Embryonic facial prominence (tissue), 1 donor: ENCODE measurements around the gene PPP1R8.
"Not testable (repeated sequence)": the region's sequence is repeated elsewhere in the genome, so short reads cannot be mapped to it uniquely, and the experiment has no call there.

Experiments
- DNase-seq: peaks from one replicate; pipeline ENCODE4 v3.0.0-alpha.2; 2016; ENCODE audit errors: extremely low spot score

PPP1R8 gene

DNA sequence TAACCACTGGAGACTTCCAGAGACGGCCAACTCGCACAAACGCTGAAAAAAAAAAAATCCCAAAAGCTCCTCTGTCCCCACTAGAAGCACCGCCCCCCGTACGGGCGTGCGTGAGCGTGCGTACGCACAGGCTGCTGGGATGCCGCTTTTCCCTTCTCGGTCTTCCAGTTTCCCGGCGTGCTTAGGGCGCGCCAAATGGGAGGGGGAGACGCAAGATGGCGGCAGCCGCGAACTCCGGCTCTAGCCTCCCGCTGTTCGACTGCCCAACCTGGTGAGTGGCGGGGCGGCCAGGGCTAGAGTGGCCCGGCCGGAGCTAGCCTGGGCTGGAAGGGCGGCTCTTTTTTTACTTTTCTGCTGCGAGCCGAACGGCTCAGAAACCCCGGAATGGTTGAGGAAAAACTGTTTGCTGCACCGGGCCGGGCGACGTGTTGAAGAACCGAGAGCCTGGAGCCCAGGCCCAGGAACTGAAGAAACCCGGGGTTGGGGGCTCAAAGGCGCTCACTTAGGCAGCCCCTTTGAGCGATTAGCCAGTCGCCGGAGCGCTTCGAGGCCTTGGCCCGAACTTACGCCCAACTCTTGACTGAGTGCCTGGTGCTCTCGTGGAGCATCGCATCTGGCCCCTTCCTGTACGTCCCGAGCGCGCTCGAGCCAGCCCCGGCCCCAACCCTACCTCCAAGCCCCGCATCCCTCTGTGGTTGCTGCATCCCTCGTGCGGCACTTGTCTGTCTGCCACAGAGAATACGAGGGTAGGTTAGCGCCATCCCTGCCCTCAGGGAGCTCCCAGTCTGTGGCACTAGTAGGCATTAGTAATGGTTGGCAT is at the start of gene PPP1R8:
PPP1R8 (plus strand) TSS at position 162 of the 820 bp plus-strand sequence; CDS start at position 216, 54 bp downstream.
- peak; percentile 94 for DNase-seq

DNA sequence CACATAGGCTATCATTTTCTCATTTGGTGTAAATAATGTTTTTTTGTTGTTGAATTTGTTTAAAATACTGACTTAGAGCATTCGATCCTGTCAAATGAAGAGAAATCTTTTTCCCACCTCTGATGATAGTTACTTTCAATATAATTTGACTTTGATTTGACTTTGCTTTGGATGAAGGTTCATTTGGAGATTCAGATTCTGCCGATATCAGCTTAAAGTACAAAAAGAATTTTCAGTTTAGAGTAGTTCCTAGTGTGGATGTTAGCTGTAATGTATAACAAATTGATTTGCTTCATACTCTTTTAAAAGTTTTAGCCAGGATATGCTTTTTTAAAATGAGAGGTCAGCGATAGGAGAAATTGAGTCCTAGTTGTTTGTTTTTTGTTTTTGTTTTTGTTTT is 47.6 kb upstream of the PPP1R8 start:
- DNase-seq = no peak

DNA sequence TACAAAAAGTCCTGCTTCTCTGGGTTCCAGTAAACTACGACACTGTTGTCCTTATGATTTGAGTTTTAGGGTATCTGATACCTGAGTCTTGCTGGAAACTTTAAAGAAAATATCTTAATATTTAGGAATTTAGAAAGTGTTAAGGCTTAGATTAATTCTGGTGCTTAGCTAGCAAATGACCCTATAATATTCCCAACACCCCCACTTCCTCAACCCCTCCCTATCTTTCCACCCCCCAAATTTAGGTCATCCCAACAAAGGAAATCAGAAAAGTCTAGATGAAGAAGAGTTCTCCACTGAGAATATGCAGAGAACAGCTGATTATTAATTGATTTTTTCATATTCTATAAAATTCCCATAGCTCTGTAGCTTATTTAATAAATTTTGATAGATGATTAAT is 45.9 kb upstream of the PPP1R8 start:
- no peak for DNase-seq

DNA sequence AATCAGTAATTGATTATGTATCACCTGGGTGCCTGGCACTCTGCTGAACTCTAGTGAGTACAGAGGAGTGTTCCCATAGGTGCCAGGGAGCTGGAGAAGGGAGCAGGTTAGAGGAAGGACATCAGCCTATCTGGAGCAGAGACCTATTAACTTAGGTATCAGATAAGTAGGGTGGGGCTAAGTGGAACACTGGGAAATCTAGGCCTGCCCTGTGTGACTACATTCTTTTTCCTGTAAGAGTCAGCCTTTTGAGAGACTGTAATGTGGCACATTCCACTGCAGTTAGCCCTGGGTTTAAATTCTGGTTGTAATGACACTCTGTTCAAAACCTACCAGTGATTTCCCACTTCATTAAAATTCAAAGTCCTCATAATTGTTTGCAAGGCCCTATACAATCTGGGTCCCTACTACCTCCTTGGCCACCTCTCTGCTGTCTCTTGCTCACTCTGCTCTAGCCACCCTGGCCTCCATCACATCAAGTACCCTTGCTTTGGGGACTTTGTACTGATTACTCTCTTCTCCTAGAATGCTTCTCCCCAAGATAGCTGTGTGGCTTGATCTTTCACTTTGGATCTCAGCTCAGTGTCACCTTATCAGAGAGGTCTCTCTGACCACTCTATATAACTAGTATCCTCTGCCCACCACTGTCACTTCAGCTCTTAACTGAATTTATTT is 44.7 kb upstream of the PPP1R8 start:
- DNase-seq = no peak

DNA sequence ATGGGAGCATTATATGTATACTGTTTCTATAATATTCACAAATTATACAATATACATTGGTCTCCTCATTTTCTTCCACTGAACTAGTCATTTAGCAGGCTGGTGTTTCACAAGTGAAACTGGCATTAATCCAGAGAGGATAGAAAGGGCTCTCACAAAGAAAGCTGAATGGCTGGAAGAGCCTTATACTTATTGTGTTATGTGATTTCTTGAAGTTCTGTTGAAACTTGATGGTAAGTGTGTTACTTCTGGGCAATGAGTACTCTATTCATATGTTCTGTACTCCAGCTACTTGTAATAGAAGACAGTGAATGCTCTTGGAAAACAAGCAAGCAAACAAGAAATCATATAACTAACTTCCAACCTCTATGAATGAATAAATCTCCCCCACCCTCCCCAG is 42.7 kb upstream of the PPP1R8 start:
- no peak for DNase-seq

DNA sequence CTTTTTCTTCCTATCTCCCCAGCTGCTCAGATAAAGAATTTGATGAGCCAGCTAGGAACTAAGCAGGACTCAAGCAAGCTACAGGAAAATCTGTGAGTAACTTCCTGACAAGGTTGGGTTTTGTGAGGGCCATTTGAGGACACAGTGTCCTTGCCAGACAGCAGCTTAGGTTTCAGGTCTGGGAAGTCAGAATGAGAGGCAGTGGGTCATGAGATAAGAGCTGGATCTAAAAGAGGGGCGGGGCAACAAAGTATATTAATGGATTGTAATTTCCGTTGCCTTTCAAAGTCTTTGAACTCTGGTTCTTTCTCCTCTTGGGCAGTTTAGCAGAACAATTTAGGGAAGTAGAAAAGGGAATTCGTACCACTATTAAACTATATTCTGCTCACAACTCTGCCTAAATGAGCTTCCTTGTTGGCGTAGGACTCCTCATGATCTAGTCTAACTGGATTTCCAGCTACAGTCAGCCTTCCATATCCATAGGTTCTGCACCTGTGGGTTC is 41.0 kb upstream of the PPP1R8 start:
- no peak for DNase-seq

DNA sequence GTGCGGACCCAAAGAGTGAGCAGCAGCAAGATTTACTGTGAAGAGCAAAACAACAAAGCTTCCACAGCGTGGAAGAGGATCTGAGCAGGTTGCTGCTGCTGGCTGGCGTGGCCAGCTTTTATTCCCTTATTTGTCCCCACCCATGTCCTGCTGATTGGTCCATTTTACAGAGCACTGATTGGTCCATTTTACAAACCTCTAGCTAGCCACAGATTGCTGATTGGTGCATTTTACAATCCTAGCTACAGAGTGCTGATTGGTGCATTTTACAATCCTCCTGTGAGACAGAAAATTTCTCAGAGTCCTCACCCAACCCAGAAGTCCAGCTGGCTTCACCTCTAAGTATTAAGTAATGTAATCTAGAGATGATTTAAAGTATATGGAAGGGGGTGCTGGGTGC is 40.3 kb upstream of the PPP1R8 start:
- not testable (repeated sequence) for DNase-seq

DNA sequence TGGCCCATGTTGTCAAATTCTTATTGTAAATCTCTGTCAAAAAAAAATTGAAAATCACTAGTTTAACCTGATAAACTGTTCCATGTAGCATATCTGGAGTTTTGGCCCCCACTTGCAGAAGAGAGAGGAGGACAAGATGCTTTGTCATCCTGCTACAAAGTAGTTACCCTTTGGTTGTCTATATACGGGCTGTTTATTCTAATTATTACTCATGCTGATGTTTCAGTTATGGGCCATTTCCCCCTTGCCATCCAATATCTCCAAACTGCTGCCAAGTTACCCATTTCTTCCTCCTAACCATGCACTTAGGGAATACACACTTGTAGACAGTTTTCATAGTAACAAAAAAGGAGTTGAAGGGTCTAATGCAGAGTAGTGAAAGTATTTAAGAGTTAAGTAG is 35.0 kb upstream of the PPP1R8 start:
- DNase-seq = no peak

DNA sequence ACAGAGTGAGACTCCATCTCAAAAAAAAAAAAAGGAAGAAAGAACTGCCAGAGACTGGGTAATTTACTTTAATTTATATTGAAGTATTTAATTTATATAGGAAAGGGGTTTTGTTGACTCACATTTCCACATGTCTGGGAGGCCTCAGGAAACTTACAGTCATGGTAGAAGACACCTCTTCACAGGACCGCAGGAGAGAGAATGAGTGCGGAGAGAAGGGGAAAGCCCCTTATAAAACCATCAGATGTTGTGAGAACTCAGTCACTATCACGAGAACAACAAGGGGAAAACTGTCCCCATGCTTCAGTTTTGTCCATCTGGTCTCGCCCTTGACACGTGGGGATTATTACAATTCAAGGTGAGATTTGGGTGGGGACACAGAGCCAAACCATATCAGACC is 25.8 kb upstream of the PPP1R8 start:
- DNase-seq = no peak

DNA sequence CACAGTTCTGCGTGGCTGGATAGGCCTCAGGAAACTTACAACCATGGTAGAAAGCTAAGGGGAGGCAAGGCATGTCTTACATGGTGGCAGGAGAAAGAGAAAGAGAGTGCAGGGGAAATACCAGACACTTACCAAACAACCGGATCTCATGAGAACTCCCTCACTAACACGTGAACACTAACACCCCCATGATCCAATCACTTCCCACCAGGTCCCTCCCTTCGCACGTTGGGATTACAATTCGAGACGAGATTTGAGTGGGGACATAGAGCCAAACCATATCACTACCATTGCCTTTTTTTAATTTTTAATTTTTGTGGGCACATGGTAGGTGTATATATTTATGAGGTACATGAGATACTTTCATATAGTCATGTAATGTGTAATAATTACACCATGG is 23.8 kb upstream of the PPP1R8 start:
- DNase-seq = no peak

DNA sequence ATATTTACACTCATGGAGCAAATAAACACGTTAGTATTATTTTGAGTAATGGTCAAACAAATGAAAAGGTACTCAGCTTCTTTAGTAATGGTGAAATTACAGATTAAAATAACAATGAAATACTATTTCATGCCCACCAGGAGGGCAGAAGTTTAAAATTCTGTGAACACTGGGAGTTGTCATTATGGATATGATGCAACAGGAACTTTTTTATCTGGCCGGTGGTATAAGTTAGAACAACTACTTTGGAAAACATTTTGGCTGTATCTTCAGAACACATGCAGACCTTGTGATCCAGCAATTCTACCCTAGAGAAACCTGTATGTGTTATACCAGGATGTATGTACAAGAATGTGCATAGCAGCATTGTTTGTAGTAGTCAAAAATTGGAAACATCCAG is 23.2 kb upstream of the PPP1R8 start:
- no peak for DNase-seq

DNA sequence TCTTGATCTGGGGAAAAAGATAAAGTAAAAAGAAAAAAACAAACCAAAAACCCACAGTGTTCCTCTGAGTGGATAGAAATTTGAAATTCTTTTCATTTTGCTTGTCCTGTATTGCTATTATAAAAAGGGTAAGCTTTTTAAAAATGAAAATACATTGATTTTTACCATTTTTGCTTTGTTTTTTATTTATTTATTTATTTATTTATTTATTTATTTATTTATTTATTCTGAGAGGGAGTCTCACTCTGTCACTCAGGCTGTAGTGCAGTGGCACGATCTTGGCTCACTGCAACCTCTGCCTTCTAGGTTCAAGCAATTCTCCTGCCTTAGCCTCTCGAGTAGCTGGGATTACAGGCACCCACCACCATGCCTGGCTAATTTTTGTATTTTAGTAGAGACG is 22.5 kb upstream of the PPP1R8 start:
- not testable (repeated sequence) for DNase-seq

DNA sequence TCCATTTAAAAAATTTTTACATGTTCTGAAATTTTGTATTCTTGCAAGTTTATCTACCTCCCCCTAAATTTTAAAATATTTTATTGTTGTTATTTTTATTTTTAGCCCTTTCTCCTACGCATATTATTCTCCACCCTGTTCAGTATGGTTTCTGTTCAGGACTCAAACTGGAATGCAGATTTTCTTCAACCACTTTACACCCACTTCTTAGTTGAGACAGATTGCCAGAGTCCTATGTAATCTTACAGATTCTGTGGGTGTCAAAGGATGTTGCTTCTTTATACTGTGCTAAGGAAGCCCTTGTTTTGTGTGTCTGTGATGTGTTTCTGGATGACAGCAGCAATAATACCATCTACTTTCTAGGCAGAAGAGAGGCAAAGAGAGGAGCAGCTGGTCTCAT is 20.7 kb upstream of the PPP1R8 start:
- no peak for DNase-seq

DNA sequence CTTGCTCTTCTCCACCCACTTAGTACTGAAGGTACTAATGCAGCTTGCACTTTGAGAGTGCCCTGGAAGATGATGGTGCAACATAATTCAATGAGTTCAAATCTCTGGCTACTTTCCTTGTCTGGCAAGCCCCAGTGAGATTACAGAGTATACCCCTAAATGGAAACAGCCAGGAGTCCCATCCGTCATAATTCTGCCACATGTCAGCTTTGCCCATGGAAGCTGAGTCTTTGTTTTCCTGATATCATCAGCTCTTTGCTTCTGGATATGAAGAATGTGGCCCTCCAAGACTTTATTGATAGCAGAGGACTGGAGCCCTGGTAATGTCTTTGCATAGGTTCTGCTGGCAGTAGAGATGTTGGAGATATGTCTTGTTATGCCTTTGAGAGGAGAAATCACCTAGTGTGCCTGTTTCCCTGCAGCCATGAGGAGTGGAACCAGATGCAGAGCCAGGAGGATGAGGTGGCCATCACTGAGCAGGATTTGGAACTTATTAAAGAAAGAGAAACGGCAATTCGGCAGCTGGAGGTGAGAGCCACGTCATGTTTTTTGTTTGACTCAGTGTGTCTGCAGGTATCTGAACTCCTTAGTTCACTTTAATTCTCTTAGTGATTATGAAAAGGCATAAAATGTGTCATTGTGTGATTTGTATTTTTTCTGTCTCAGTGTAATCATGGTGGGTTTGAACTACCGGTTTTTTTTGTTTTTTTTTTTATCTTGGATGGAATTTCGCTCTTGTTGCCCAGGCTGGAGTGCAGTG is 18.7 kb upstream of the PPP1R8 start:
- no peak for DNase-seq

DNA sequence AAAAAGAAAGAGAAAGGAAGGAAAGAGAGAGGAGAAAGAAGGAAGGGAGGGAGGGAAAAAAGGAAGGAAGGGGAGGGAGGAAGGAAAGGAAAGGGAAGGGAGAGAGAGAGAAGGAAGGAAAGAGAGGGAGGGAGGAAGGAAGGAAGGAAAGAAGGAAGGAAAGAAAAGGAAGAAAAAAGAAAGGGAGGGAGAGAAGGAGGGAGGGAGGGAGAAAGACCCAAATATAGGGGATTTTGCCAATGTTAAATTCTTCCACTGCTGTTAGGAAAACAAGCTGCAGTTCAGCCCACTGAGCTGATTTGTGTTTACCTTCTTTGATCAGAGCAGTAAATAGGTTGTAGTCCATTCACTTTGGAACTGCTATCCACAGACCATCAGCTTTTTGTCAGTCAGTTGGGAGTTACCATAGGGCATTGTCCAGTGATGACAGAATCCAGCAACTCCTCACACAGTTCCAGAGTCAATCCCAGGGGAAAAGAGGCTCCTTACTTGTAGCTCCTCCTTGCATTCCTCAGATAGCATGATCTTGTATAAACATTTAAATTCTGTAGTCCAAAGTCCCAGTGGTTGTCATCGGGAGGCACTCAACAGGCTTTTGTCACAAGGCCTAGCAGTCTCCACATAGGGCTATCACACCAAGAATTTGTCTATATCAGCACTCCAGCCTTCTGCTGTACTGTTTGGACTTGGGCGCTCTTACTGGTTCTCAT is 13.5 kb upstream of the PPP1R8 start:
- DNase-seq = no peak

DNA sequence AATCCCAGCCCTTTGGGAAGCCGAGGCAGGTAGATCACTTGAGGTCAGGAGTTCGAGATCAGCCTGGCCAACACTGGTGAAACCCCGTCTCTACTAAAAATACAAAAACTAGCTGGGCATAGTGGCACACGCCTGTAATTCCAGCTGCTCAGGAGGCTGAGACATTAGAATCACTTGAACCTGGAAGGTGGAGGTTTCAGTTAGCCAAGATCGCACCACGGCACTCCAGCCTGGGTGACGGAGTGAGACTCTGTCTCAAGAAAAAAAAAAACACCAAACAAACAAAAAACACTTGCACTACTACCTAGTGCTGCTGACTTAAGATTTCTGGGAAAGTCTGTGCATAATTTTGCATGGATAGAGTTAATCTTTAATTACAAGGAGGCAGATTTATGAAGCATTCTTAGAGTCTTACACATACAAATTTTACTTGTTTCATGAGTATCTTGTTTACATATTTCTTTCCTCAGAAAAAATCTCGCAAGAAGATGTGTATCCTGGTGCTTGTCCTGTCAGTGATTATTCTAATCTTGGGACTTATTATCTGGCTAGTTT is 8.7 kb upstream of the PPP1R8 start:
- no peak for DNase-seq

DNA sequence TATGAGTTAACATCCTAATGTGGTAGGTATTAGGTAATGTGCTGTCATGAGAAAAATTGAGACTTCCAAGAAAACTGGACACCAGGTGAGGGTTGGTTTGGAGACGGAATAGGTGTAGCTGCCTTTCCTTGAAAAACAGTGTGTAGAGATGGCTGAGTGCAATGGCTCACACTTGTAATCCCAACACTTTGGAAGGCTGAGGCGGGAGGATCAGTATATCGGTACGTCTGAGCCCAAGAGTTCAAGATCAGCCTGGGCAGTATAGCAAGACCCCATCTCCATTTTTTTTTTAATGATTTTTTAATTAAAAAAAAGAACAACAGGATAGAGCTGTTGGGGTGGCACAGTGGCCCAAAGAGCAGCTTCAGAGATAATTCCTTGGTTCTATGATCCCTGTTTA is 6.8 kb upstream of the PPP1R8 start:
- DNase-seq = no peak

DNA sequence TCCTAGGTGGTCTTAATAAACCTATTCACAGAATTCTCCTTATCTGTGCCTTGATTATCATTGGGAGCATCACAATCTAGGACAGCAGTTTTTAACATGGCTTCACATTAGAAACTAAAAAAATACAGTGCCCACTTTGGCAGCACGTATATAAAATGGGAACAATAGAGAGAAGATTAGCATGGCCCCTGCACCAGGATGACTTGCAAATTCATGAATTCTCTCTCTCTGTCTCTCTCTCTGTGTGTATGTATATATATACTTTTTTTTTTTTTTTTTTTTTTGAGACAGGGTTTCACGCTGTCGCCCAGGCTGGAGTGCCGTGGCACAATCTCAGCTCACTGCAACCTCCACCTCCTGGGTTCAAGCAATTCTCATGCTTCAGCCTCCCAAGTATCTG is 6.2 kb upstream of the PPP1R8 start:
- DNase-seq = no peak

DNA sequence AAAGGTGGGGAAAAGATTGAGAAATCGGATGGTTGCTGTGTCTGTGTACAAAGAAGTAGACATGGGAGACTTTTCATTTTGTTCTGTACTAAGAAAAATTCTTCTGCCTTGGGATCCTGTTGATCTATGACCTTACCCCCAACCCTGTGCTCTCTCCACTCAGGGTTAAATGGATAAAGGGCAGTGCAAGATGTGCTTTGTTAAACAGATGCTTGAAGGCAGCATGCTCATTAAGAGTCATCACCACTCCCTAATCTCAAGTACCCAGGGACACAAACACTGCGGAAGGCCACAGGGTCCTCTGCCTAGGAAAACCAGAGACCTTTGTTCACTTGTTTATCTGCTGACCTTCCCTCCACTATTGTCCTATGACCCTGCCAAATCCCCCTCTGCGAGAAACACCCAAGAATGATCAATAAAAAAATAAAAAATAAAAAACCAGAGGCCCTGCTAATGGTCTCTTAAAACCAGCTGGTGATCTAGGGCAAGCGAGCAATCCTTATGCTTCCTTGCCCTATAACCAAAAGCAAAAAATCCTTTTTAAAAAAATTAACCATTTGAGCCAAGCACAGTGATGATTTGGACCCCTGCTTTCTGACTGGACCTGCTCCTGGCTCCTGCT is 1.1 kb upstream of the PPP1R8 start:
- DNase-seq = not testable (repeated sequence)

DNA sequence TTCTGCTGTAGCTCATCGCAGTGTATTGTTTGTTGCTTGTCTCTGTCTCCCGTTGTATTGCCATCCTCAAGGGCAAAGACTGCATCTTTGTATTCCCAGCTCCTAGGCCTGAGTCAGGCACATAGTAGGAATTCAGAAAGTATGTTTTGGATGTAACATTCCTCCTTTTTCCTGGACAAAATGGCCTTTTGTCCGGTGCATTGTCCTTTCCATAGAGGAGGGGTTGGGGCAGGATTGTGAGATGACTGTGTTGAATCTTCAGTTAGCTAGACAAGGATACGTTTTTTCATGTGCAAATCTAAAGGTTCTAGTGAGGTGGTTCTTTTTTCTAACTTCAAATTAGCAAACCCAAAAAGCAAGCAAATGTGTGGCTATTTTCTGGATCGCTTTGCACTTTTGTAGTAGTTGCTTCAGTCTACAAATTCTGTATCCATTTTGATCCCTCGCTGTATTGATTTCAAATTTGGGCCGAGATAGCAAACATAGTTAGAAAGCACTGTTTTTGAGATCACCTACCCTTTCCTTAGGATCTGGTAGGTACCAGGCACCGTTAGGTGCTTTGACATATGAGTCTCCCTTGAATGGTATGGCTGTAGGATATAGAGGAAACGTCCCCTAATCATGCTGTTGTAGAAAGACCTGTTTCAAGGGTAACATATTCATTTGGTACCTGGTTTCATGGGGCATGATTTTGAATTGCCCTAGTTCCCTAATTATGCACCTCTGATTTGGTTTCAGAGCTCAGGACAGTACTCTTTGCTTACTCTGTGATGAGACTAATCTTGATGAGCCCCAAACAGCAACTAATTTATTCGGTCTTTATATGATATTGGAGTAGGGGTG is 1.2 kb downstream of the PPP1R8 start:
- no peak for DNase-seq
